Breast epithelium (tissue), 3 donors: ENCODE results near the gene EML5.

Experiments
- POLR2A ChIP-seq: fragments of 450-650 bp; IDR thresholded peaks from one replicate; pipeline ENCODE4 v1.6.1; 2016; ENCODE audit warnings: antibody characterized with exemption, mild to moderate bottlenecking, moderate library complexity
- TF ChIP-seq, protein P1 (sequence below), 3 donors: fragments of 450-650 bp; IDR thresholded peaks; one replicate each; pipeline ENCODE4 v1.5.1; 2016 to 2017; ENCODE audit warnings: antibody characterized with exemption in 3 of 3, mild to moderate bottlenecking in 3 of 3, moderate library complexity in 3 of 3

- TF ChIP-seq, protein P1, sequence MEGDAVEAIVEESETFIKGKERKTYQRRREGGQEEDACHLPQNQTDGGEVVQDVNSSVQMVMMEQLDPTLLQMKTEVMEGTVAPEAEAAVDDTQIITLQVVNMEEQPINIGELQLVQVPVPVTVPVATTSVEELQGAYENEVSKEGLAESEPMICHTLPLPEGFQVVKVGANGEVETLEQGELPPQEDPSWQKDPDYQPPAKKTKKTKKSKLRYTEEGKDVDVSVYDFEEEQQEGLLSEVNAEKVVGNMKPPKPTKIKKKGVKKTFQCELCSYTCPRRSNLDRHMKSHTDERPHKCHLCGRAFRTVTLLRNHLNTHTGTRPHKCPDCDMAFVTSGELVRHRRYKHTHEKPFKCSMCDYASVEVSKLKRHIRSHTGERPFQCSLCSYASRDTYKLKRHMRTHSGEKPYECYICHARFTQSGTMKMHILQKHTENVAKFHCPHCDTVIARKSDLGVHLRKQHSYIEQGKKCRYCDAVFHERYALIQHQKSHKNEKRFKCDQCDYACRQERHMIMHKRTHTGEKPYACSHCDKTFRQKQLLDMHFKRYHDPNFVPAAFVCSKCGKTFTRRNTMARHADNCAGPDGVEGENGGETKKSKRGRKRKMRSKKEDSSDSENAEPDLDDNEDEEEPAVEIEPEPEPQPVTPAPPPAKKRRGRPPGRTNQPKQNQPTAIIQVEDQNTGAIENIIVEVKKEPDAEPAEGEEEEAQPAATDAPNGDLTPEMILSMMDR (IDR thresholded peaks at IDR 0.05) = no peak
- TF ChIP-seq POLR2A = no peak
Observed at GRCh38 chr14:88612981-88613380, 179.8 kb downstream of the EML5 start.
